Calu3 (cell line): ENCODE data around the gene NIPAL3. TPM values are rescaled to one million over a fixed set of nuclear protein-coding genes. Genes with fewer than 3 reads are reported as not detected.

Experiments used
- BruUV-seq: library from RNA; stranded (reverse); fragments of 400-500 nt; replicated peaks from 2 replicates; lab custom pipeline; 2021; lab: Mats Ljungman, UMichigan
- CTCF ChIA-PET: fragments of 300-600 bp; sonication (Branson Sonifier 250); formaldehyde crosslinking; loops from one replicate; lab custom pipeline; 2022; ENCODE audit warnings: antibody characterized with exemption; lab: Charles Lee
- DNase-seq: peaks from one replicate; pipeline ENCODE4 v3.0.0; 2022
- H3K27ac Mint-ChIP-seq: one replicate; pipeline ENCODE4 v1.8.0; 2022; ENCODE audit warnings: mixed read lengths; ENCODE audit not compliant: unreplicated experiment
- H3K27me3 Mint-ChIP-seq: one replicate; pipeline ENCODE4 v1.8.0; 2022; ENCODE audit warnings: mixed read lengths; ENCODE audit not compliant: unreplicated experiment
- H3K36me3 Mint-ChIP-seq: one replicate; pipeline ENCODE4 v1.8.0; 2022; ENCODE audit warnings: mild to moderate bottlenecking, moderate library complexity, mixed read lengths; ENCODE audit not compliant: insufficient read depth, unreplicated experiment
- H3K4me1 Mint-ChIP-seq: one replicate; pipeline ENCODE4 v1.8.0; 2022; ENCODE audit warnings: mild to moderate bottlenecking, low read depth, mixed read lengths; ENCODE audit not compliant: unreplicated experiment
- H3K4me3 Mint-ChIP-seq: one replicate; pipeline ENCODE4 v1.8.0; 2022; ENCODE audit warnings: mild to moderate bottlenecking, low read depth, moderate library complexity, mixed read lengths; ENCODE audit not compliant: unreplicated experiment
- H3K9me3 Mint-ChIP-seq: one replicate; pipeline ENCODE4 v1.8.0; 2022; ENCODE audit warnings: low read depth, mixed read lengths; ENCODE audit not compliant: unreplicated experiment
- intact Hi-C: fragments of 100-400 bp; cut with micrococcal nuclease; formaldehyde crosslinking; loops from one replicate; pipeline ENCODE4 v1.10.0; 2022; ENCODE audit not compliant: unreplicated experiment
- total RNA-seq: library from RNA; stranded (reverse); gene quantifications from 2 replicates; pipeline ENCODE4 v1.2.3, GENCODE V29; 2022
- TF ChIP-seq, protein P1 (sequence below): fragments of 200-600 bp; IDR thresholded peaks from one replicate; pipeline ENCODE4 v1.8.0; 2022; ENCODE audit warnings: antibody characterized with exemption; ENCODE audit not compliant: unreplicated experiment

Gene NIPAL3
- total RNA-seq, 1 experiment from 2014 or later, result 28.8 TPM

GRCh38 chr1:24476571-24476970, 61.0 kb downstream of the NIPAL3 start:
- no peak for DNase-seq
- CTCF ChIA-PET, result no interaction called here
- Mint-ChIP-seq H3K36me3 (no peaks in the 10 kb centered on the region), H3K4me3 (no peak overlapping the region), H3K9me3 (no peaks in the 10 kb centered on the region), H3K27ac (no peak overlapping the region), H3K4me1 (peaks cover 9% of the 10 kb centered on the region), H3K27me3 (no peaks in the 10 kb centered on the region)
- intact Hi-C loops, result no loop called here
- BruUV-seq, result no TSS peak
- TF ChIP-seq, protein P1, sequence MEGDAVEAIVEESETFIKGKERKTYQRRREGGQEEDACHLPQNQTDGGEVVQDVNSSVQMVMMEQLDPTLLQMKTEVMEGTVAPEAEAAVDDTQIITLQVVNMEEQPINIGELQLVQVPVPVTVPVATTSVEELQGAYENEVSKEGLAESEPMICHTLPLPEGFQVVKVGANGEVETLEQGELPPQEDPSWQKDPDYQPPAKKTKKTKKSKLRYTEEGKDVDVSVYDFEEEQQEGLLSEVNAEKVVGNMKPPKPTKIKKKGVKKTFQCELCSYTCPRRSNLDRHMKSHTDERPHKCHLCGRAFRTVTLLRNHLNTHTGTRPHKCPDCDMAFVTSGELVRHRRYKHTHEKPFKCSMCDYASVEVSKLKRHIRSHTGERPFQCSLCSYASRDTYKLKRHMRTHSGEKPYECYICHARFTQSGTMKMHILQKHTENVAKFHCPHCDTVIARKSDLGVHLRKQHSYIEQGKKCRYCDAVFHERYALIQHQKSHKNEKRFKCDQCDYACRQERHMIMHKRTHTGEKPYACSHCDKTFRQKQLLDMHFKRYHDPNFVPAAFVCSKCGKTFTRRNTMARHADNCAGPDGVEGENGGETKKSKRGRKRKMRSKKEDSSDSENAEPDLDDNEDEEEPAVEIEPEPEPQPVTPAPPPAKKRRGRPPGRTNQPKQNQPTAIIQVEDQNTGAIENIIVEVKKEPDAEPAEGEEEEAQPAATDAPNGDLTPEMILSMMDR, result no peak

- TF ChIP-seq, protein P1, result no peak
- Mint-ChIP-seq H3K4me3 (no peak overlapping the region), H3K27ac (no peak overlapping the region), H3K4me1 (peaks cover 9% of the 10 kb centered on the region), H3K27me3 (no peaks in the 10 kb centered on the region), H3K9me3 (no peaks in the 10 kb centered on the region), H3K36me3 (no peaks in the 10 kb centered on the region)
- CTCF ChIA-PET, result no interaction called here
- BruUV-seq, result no TSS peak
- no peak for DNase-seq
- intact Hi-C loops, result no loop called here
Observed at GRCh38 chr1:24477309-24477708, 61.7 kb downstream of the NIPAL3 start.

- H3K4me3 Mint-ChIP-seq, result no peak overlapping the region
- TF ChIP-seq, protein P1, result no peak
- H3K9me3 Mint-ChIP-seq, result no peaks in the 10 kb centered on the region
- no TSS peak for BruUV-seq
- no peaks in the 10 kb centered on the region for H3K27me3 Mint-ChIP-seq
- peaks cover 9% of the 10 kb centered on the region for H3K4me1 Mint-ChIP-seq
- DNase-seq, result no peak
- CTCF ChIA-PET, result interaction anchor here (1.3 kb wide), 1 partner anchor 66 kb away, joined by 8 read pairs; the partner anchor contains the start of gene NIPAL3
- H3K36me3 Mint-ChIP-seq, result no peaks in the 10 kb centered on the region
- no peak overlapping the region for H3K27ac Mint-ChIP-seq
- intact Hi-C loops, result no loop called here
Observed at GRCh38 chr1:24481101-24481500, 65.5 kb downstream of the NIPAL3 start.

- H3K36me3 Mint-ChIP-seq, result no peaks in the 10 kb centered on the region
- H3K27ac Mint-ChIP-seq, result no peak overlapping the region
- no peak overlapping the region for H3K4me3 Mint-ChIP-seq
- no peak for DNase-seq
- peaks cover 9% of the 10 kb centered on the region for H3K4me1 Mint-ChIP-seq
- TF ChIP-seq, protein P1, result no peak
- BruUV-seq, result no TSS peak
- CTCF ChIA-PET, result interaction anchor here (0.7 to 1.3 kb wide), 2 partner anchors 15 to 67 kb away, joined by 4 to 8 read pairs; partner anchors contain the start of gene NIPAL3
- intact Hi-C loops, result no loop called here
- H3K9me3 Mint-ChIP-seq, result no peaks in the 10 kb centered on the region
- no peaks in the 10 kb centered on the region for H3K27me3 Mint-ChIP-seq
Observed at GRCh38 chr1:24481843-24482610, 66.4 kb downstream of the NIPAL3 start.
